ENCODE data around the gene FGF1.

DNA sequence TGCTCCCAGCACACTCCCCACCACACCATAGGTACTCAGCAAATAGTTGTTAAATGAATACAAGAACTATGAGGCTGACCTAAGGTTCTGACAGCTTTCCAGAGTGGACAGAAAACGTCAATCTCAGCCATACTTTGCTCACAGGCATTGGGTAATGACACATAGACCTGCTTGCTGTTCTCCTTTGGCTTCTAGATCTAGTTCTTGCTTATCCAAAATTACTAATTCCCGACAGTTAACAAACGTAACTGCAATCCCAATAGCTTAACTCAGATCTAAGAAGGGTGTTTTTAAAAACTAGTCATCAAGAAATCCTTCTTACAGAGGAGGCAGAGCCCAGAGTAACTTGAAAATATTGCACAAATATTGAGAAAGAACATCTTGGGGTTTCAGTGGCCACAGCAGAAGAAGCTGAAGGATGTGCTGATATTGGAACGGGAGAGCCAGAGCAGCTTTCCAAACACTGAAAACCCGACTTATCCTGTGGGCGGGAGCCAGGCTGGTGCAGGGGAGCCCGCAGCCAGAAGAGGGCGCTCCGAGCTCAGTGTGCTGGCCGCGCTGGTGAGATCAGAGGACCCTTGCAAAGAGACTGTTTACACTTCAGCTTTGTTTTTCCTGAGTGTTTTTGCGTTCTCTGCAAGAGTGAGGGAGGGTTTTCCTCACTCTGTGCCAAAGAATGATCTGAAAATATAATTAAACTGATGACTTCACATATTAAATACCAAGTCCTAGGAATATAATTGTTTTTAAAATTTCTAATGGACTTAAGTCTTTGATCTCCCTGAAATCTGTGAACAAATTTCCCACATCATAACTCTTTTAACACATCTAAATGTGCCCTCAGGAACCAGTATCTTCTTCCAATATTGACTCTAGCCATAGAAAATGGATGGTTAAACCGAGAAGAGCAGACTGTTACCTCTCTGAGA lies 30.3 kb downstream of the FGF1 start:
- no peak for TF ChIP-seq RCOR1 (IDR thresholded peaks at IDR 0.05; ENCODE audit: low read length)
- TF ChIP-seq, protein P1, sequence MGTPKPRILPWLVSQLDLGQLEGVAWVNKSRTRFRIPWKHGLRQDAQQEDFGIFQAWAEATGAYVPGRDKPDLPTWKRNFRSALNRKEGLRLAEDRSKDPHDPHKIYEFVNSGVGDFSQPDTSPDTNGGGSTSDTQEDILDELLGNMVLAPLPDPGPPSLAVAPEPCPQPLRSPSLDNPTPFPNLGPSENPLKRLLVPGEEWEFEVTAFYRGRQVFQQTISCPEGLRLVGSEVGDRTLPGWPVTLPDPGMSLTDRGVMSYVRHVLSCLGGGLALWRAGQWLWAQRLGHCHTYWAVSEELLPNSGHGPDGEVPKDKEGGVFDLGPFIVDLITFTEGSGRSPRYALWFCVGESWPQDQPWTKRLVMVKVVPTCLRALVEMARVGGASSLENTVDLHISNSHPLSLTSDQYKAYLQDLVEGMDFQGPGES (IDR thresholded peaks at IDR 0.05; ENCODE audit: low read depth, low read length): no peak
- TF ChIP-seq, protein P2, sequence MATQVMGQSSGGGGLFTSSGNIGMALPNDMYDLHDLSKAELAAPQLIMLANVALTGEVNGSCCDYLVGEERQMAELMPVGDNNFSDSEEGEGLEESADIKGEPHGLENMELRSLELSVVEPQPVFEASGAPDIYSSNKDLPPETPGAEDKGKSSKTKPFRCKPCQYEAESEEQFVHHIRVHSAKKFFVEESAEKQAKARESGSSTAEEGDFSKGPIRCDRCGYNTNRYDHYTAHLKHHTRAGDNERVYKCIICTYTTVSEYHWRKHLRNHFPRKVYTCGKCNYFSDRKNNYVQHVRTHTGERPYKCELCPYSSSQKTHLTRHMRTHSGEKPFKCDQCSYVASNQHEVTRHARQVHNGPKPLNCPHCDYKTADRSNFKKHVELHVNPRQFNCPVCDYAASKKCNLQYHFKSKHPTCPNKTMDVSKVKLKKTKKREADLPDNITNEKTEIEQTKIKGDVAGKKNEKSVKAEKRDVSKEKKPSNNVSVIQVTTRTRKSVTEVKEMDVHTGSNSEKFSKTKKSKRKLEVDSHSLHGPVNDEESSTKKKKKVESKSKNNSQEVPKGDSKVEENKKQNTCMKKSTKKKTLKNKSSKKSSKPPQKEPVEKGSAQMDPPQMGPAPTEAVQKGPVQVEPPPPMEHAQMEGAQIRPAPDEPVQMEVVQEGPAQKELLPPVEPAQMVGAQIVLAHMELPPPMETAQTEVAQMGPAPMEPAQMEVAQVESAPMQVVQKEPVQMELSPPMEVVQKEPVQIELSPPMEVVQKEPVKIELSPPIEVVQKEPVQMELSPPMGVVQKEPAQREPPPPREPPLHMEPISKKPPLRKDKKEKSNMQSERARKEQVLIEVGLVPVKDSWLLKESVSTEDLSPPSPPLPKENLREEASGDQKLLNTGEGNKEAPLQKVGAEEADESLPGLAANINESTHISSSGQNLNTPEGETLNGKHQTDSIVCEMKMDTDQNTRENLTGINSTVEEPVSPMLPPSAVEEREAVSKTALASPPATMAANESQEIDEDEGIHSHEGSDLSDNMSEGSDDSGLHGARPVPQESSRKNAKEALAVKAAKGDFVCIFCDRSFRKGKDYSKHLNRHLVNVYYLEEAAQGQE (IDR thresholded peaks at IDR 0.05; ENCODE audit: low read depth, low read length): no peak
